Inflammatory macrophage treated with lipopolysaccharide for 4 hours (primary cell): ENCODE data around the gene ZBTB18.
"Not testable (repeated sequence)": the region's sequence is repeated elsewhere in the genome, so short reads cannot be mapped to it uniquely, and the experiment has no call there.

Experiments used
- DNase-seq: peaks from one replicate; pipeline ENCODE4 v3.0.0-alpha.2; 2020

The ZBTB18 gene

DNA sequence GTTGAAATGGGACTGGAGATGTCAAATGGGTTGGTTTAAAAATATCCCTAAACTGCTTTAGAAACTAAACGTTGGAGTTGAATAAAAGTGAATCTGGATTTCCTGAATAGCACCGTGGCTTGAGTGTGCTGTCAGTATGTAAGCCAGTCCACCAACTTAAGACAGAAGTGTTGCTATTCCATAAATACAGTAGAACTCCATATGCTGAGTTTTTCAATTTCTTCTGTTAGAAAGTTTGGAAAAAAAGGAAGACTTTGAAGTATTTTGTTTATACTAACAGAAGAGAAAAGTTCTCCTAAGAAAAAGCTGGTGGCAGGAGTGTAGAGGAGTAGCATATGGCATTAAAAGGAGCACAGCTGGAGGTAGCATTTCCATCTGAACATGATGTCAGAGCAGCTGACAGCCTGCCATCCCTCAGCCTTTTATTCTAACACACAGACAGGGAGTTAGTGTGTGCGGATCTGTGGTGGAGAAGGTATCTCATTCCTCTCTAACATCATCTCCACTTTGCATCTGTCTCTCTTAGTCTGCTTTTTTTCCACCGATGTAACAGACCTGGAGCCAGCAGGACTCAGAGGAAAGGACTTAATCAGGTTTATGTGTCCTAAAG lies at the start of gene ZBTB18:
ZBTB18 (plus strand) TSS at position 449 of the 610 bp plus-strand sequence; CDS start at position 598, 149 bp downstream.
- no peak for DNase-seq

GRCh38 chr1:244002721-244003120 lies 48.4 kb upstream of the ZBTB18 start:
- no peak for DNase-seq

DNA sequence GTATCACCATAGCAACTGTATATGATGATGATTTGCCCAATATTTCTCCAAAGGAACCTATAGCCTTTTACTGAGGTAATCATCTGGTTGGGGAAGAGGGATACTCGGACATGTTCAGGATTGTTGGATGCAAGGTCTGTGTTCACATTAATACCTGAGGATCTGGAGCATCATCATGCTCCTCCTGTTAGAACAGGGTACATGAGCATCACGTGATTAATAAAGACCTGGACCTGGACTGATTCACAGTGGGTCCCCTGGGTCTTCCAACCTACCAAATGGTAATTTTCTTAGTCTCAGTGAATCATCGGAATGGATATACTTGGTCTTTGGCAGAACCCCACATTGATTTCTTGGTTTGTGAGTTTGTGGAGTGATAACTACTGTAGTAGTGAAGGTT lies 45.6 kb upstream of the ZBTB18 start:
- DNase-seq, result no peak

DNA sequence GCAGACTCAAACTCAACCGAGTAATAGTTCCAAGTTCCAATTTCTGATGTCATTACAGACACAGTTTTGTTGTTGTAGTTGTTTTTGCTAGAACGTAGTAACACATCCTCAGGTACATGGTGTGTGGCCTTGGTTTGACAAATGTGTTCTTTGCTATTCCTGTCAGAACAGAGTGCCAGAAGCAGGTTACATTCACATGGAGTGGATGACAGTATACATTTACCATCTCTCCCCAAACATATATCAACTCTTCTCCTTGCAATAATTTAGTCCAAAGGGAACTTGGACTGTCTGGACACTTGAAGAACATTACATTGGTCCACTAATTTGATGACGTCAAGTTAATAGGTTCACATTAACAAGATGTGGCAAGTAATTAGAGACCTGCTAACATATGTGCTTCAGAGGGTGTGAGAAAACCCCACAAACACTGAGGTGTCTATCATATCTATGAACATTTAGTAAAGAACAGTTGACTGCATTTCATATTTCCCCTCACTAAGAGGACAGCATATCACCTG lies 44.6 kb upstream of the ZBTB18 start:
- DNase-seq, result no peak

- no peak for DNase-seq
These were observed 44.1 kb upstream of the ZBTB18 start for GRCh38 chr1:244006961-244007360.

DNA sequence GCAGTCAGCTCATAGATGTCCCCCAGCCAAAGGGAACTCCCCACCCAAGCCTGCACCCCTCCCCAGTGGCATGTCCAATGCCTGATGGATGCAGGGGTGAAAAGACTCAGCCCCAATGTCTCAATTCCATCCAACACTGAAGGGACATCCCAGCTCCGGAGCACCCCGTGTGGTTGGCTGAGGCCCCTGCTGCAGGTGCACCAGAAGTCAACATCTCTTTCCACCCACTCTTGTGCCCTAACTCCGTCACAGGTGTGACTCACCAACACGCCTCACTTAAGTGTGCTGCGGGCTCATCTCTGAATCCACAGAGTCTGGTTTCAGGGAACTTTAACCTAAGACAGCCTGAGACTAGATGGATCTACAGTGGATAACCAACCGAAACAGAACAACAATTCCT lies 40.9 kb upstream of the ZBTB18 start:
- DNase-seq, result peak; percentile 8

GRCh38 chr1:244010703-244011123 lies 40.4 kb upstream of the ZBTB18 start:
- DNase-seq, result peak; percentile 57

- no peak for DNase-seq
These were observed 39.8 kb upstream of the ZBTB18 start for GRCh38 chr1:244011271-244011670.

GRCh38 chr1:244011786-244012185 lies 39.3 kb upstream of the ZBTB18 start:
- no peak for DNase-seq

DNA sequence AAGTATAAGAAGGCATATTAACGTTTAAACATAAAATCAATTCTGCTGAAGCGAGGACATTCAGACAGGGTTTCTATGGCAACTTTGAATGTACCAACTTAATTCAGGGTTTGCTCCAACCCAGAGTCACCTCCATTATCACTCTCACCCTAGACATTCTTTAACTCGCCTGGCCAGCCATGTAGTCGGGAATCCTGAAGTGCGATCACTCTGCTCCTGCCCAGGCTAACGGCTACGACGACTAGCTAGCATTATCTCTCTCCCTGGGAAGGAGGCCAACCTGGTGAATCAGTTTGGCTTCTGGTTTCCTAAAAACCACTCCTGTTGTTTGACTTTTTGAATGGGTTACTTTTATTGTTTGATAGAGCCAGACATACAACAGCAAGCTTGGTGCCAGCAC lies 38.9 kb upstream of the ZBTB18 start:
- DNase-seq, result no peak

- no peak for DNase-seq
These were observed 38.0 kb upstream of the ZBTB18 start for GRCh38 chr1:244013100-244013499.

DNA sequence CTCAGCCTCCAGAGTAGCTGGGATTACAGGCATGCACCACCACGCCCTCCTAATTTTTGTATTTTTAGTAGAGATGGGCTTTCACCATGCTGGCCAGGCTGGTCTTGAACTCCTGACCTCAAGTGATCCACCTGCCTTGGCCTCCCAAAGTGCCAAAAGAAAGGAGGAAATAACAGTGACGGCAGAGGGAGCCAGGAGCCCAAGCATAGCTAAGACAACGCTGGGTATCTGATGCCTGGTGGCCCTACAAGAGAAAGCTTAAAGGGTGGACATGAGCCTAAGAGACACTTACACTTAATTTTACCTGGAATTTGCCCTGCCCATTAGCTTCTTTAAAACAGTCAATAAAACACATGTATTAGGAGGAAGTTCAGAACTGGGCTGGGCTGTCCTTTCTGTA lies 36.2 kb upstream of the ZBTB18 start:
- not testable (repeated sequence) for DNase-seq

DNA sequence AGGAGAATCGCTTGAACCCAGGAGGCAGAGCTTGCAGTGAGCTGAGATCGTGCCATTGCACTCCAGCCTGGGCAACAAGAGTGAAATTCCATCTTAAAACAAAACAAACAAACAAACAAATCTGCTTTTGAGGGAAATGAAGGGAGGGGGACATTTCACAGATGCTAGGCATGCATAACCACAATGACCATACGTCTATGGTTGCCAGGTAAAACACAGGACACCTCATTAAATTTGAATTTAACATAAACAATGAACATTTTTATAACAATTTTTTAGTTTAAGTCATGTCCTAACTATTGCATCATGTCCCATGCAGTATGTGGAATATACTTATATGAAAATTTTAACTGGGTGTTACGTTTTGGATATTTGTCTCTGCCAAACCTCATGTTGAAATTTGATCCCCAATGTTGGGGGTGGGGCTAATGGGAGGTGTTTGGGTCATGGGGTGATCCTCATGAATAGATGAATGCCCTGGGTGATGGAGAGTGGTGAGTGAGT lies 31.0 kb upstream of the ZBTB18 start:
- no peak for DNase-seq

DNA sequence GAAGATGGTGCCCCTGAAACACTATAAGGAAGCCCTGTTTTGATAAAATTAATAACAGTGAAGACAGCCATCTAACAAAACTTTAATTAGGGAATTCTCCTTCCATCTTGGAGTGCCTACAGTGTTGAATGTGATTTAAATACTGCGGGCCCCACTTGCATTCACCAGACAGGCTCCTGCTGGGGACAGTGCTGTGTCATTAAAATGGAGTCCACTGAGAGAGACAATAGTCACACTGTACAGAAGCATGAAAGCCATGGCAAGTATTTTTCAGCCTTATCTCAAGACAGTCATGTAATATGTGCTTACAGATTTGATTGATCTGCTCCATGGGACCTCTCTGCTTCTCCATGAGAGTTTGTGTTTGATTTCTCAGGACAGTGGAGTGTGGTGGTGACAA lies 29.7 kb upstream of the ZBTB18 start:
- no peak for DNase-seq

DNA sequence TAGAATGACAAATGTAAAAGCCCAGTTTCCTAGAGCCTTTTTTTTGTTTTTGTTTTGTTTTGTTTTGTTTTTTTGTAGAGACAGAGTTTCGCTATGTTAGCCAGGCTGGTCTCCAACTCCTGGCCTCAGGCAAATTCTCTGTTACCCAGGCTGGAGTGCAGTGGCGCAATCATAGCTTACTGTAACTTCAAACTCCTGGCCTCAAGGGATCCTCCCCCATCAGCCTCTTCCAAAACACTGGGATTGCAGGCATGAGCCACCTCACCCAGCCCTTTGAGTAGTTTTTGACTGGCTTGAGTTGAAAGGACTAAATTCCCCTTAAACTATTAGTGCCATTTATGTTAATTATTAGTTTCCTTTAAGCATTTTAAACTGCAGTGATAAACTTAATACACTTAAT lies 28.8 kb upstream of the ZBTB18 start:
- DNase-seq, result no peak

DNA sequence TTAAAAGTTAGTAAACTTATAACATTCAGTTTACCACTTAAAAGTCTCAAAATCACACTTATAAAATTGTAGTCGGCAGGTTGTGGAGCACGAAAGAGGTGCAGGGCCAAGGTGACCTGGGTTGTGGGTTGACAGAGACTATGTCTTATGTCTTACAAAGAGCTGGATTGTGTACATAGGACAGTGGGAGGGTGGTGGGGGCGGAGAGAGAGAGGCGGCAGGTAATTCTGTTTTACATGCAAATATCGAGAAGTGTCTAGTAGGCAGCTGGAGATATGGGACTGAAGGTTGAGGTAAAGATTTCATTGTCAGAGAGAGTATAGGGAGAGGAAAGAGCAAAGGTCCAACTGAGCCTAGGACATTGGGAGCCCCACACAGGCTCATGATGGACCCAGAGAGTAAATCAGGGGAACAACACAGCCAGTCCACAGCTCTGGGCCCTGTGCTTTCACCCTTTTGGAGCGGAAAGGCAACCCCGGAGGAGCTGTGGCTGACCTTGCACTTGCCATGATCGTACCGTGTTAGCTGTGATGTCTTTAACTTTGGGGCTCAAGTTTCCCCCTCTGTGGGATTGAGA lies 28.1 kb upstream of the ZBTB18 start:
- no peak for DNase-seq

DNA sequence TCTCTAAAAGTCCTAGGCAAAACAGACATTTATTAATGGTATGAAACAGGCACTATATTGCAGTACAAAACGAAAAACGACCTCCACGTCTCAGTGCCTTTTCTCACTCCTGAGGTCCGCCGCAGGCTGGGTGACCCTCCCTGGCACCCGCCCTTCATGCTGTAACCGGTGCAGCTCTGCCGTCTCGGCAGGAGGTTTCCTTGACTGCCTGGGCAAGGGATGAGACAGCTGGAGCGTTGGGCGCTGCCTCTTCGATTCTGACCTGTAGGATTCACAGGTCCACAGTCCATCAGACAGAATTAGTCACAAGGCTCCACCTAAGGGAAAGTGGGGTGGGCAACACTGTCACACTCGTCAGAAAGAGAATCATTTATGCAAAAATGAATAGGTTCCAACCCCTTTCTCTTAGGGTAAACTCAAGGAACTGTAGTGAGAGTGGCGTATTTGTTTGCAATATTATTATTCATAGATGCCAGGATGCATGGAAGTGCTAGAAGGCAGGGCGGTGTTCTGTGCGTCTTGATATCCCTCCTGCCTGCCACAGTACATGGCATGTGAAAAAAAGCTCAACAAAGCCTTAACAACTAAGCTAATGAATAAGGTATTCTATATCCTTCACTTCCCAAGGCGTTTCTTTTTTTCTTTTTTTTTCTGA lies 23.5 kb upstream of the ZBTB18 start:
- no peak for DNase-seq

DNA sequence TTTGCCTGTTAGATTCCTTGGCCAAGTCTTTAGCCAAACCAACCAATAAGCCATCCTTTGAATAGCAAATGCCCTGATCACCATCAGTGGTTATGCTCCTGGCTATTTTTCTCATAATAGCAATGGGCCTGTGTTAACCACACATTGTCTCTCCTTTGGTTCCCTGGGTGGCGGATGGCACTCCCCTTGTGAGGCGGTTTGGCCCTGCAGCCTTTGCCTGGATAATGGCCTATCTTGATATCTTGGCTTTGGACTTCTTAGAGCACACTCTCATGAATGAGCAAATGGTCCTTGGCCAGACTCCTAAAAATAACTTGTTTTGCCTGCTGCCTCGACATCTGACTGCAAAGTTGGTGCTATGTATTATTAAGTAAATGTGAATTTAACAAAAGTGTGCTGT lies 22.4 kb upstream of the ZBTB18 start:
- DNase-seq, result no peak

- DNase-seq, result no peak
These were observed 22.0 kb upstream of the ZBTB18 start for GRCh38 chr1:244029124-244029523.

- no peak for DNase-seq
These were observed 20.5 kb upstream of the ZBTB18 start for GRCh38 chr1:244030481-244031040.

- DNase-seq, result no peak
These were observed 15.7 kb upstream of the ZBTB18 start for GRCh38 chr1:244035358-244035757.

DNA sequence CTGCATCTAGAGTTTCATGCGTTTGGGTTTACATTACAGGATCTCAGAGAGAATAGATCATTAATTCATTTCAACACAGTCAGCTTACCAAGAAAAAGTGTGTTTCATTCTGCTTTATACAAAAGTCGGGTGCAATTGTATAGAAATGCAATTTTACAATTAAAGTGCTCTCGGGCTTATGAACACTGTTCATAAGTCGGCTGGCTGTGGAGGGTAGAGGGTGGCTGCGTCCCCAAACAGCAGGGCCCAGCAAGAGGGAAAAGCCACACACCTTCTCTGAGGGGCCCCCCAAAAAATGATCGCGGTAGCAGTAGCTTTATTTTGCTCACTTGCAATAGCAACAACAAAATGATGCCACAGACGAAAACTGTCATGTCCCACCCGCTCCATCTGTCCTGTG lies 13.8 kb upstream of the ZBTB18 start:
- DNase-seq, result no peak

GRCh38 chr1:244041466-244042120 lies 9.5 kb upstream of the ZBTB18 start:
- DNase-seq, result no peak
